HepG2 (cell line): Measurements from ENCODE around the gene NARF.

Source experiments
- ADNP ChIP-seq: sonication (generic); formaldehyde crosslinking; IDR thresholded peaks from 2 replicates; pipeline ENCODE4 v1.4.0; 2020; ENCODE audit warnings: missing genetic modification reagents
- ATF7 ChIP-seq, 2 experiments: fragments of 450-650 bp in 1 of 2; sonication (generic) in 1 of 2; formaldehyde crosslinking in 1 of 2; IDR thresholded peaks; 2 replicates each; pipeline versions ENCODE4 v1.4.0 to v1.6.1; 2016 to 2020; ENCODE audit warnings: antibody characterized with exemption in 1 of 2, mild to moderate bottlenecking in 1 of 2, missing genetic modification reagents in 1 of 2
- KDM2A ChIP-seq: sonication (generic); formaldehyde crosslinking; IDR thresholded peaks from 2 replicates; pipeline ENCODE4 v1.4.0; 2020; ENCODE audit warnings: low read depth, missing genetic modification reagents, borderline replicate concordance
- NFYB ChIP-seq: sonication (generic); formaldehyde crosslinking; IDR thresholded peaks from 2 replicates; pipeline ENCODE4 v1.4.0; 2020; ENCODE audit warnings: missing genetic modification reagents
- POLR2A ChIP-seq, 2 experiments: IDR thresholded peaks; 2 replicates each; pipeline ENCODE4 v1.6.1; 2011; ENCODE audit warnings: low read depth in 2 of 2, low read length in 2 of 2, mild to moderate bottlenecking in 1 of 2, moderate library complexity in 1 of 2; ENCODE audit not compliant: insufficient read depth in 1 of 2
- RBM22 ChIP-seq: fragments of 200-400 bp; formaldehyde crosslinking; optimal IDR thresholded peaks from 2 replicates; pipeline ENCODE3; 2017; ENCODE audit warnings: mild to moderate bottlenecking, low read length, moderate library complexity
- RNF2 ChIP-seq: fragments of 450-650 bp; conservative IDR thresholded peaks from 2 replicates; pipeline ENCODE4 v1.6.1; 2016; ENCODE audit warnings: low read depth
- TF ChIP-seq, protein P1 (sequence below): sonication (generic); formaldehyde crosslinking; IDR thresholded peaks from 2 replicates; pipeline ENCODE4 v1.9.0; 2021; ENCODE audit warnings: mild to moderate bottlenecking, missing genetic modification reagents
- TF ChIP-seq, protein P2 (sequence below): sonication (generic); formaldehyde crosslinking; IDR thresholded peaks from 2 replicates; pipeline ENCODE4 v1.4.0; 2020; ENCODE audit warnings: missing genetic modification reagents, borderline replicate concordance

DNA sequence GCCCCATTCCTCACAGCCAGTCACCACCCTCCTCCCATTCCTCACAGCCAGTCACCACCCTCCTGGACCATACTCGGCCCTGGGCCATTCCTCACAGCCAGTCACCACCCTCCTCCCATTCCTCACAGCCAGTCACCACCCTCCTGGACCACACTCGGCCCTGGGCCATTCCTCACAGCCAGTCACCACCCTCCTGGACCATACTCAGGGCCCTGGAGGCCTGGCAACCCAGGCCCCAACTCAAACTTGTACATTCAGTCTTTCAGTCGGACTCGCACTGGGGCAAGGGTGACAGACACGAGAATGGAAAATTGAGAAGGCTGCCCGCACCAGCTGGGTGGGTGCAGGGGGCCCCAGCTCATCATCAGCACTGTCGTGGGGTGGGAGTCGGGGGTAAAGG, 30.6 kb downstream of the NARF start:
- TF ChIP-seq ADNP (CRISPR knock-in tag) (no peak), NFYB (CRISPR knock-in tag) (no peak), KDM2A (no peak), RNF2 (no peak), ATF7 (IDR thresholded peaks at IDR 0.05) (no peak), ATF7 (CRISPR knock-in tag; IDR thresholded peaks at IDR 0.05) (no peak), RBM22 (no peak), POLR2A (IDR thresholded peaks at IDR 0.05; ENCODE audit: insufficient read depth in 1 of 2, low read depth in 2 of 2, low read length in 2 of 2) (no peak)
- TF ChIP-seq, protein P1, sequence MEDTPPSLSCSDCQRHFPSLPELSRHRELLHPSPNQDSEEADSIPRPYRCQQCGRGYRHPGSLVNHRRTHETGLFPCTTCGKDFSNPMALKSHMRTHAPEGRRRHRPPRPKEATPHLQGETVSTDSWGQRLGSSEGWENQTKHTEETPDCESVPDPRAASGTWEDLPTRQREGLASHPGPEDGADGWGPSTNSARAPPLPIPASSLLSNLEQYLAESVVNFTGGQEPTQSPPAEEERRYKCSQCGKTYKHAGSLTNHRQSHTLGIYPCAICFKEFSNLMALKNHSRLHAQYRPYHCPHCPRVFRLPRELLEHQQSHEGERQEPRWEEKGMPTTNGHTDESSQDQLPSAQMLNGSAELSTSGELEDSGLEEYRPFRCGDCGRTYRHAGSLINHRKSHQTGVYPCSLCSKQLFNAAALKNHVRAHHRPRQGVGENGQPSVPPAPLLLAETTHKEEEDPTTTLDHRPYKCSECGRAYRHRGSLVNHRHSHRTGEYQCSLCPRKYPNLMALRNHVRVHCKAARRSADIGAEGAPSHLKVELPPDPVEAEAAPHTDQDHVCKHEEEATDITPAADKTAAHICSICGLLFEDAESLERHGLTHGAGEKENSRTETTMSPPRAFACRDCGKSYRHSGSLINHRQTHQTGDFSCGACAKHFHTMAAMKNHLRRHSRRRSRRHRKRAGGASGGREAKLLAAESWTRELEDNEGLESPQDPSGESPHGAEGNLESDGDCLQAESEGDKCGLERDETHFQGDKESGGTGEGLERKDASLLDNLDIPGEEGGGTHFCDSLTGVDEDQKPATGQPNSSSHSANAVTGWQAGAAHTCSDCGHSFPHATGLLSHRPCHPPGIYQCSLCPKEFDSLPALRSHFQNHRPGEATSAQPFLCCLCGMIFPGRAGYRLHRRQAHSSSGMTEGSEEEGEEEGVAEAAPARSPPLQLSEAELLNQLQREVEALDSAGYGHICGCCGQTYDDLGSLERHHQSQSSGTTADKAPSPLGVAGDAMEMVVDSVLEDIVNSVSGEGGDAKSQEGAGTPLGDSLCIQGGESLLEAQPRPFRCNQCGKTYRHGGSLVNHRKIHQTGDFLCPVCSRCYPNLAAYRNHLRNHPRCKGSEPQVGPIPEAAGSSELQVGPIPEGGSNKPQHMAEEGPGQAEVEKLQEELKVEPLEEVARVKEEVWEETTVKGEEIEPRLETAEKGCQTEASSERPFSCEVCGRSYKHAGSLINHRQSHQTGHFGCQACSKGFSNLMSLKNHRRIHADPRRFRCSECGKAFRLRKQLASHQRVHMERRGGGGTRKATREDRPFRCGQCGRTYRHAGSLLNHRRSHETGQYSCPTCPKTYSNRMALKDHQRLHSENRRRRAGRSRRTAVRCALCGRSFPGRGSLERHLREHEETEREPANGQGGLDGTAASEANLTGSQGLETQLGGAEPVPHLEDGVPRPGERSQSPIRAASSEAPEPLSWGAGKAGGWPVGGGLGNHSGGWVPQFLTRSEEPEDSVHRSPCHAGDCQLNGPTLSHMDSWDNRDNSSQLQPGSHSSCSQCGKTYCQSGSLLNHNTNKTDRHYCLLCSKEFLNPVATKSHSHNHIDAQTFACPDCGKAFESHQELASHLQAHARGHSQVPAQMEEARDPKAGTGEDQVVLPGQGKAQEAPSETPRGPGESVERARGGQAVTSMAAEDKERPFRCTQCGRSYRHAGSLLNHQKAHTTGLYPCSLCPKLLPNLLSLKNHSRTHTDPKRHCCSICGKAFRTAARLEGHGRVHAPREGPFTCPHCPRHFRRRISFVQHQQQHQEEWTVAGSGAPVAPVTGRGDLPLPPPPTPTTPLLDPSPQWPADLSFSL (CRISPR knock-in tag) = no peak
- TF ChIP-seq, protein P2, sequence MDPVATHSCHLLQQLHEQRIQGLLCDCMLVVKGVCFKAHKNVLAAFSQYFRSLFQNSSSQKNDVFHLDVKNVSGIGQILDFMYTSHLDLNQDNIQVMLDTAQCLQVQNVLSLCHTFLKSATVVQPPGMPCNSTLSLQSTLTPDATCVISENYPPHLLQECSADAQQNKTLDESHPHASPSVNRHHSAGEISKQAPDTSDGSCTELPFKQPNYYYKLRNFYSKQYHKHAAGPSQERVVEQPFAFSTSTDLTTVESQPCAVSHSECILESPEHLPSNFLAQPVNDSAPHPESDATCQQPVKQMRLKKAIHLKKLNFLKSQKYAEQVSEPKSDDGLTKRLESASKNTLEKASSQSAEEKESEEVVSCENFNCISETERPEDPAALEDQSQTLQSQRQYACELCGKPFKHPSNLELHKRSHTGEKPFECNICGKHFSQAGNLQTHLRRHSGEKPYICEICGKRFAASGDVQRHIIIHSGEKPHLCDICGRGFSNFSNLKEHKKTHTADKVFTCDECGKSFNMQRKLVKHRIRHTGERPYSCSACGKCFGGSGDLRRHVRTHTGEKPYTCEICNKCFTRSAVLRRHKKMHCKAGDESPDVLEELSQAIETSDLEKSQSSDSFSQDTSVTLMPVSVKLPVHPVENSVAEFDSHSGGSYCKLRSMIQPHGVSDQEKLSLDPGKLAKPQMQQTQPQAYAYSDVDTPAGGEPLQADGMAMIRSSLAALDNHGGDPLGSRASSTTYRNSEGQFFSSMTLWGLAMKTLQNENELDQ (CRISPR knock-in tag) = no peak
